ENCODE measurements around the gene IGF2BP2.

IGF2BP2 gene

DNA sequence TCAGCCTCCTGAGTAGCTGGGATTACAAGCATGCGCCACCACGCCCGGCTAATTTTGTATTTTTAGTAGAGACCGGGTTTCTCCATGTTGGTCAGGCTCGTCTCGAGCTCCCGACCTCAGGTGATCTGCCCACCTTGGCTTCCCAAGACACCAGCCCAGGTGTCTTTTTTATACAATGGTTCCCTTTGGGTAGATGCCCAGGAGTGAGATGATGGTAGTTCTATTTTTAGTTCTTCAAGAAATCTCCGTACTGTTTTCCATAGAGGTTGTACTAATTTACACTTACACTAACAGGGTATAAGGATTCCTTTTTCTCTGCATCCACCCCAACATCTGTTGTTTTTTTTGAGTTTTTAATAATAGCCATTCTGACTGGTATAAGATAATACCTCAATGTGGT lies 94.3 kb downstream of the IGF2BP2 start:
- no peak for DNase-seq

- DNase-seq = no peak
These were observed 95.3 kb downstream of the IGF2BP2 start for GRCh38 chr3:185729337-185730055.

DNA sequence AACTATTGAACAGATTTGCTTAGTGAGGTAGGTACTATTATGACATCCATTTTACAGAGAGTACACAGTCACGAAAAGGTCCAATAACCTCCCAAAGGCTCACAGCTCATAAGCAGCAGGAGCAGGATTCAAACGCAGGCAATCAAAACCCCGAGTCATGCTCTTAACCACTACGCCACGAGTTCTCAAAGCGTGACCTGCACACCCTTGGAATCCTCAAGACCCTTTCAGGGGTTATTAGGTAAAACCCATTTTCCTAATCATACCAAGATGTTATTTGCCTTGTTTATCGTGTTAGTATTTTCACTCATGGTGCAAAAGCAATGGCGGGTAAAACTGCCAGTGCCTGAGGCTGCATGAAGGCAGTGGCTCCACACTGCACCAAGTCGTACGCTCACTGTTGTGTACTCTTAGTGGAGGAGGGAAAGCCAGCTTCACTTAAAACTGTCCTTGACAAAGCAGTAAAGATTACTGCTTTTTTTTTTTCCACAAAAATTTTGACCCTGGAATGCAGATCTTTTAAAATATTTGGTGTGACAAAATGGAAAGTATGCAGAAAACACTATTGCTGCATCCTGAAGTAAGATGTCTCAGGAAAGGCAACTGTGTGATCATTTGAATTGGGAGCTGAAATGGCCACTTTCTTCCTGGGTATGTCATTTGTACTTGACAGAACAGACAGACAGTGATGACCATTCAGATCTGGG lies 96.1 kb downstream of the IGF2BP2 start:
- no peak for DNase-seq

DNA sequence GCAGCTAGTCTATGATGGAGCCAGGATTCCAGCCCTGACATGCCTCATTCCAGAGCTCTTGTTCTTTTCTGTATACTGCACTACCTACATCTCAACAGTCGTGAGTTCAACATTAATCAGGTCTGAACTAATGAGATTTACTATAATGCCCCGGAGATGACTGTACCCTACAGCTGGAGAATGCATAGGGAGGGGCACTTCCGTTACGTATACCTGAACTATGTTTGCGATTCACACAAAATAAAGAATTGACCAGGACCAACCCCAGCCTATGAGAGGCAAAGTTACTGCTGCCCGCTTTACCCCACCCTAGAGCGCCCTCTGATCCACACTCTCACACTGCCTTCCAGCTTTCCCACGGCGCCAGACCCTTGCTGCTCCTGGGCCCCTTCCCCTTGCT lies 97.0 kb downstream of the IGF2BP2 start:
- DNase-seq = no peak

DNA sequence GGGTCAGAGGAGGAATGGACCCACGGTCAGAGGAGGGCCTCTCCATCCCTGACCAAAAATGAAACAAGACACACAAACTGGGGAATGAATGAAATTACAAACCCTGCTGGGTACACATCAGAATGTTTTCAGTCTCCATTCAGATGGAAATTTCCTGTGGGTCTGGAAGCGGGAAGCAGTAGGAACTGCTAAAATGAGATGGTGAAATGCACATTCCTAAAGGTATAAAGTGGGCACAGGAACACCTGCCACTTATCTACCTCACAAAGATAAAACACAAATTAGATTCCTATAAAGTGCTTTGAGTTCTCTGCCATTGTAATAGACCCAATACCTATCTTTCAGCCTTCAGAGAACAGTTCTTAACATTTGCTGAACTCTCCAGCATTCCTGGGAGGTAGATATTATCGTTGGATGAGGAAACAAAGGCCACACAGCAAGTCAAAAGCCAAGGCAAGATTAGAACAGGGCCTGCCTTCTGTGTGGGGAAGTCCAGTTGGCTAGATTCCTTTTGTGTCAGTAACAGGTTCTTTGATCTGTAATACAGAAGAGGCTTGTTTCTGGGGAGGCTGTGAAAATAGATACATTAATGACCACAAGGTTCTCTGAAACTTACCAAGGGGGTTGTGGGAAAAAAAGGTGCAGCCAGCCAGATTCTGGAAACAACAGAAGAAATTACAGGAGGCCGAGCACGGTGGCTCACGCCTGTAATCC lies 98.4 kb downstream of the IGF2BP2 start:
- no peak for DNase-seq

- no peak for DNase-seq
These were observed 100.1 kb downstream of the IGF2BP2 start for GRCh38 chr3:185724761-185725160.

DNA sequence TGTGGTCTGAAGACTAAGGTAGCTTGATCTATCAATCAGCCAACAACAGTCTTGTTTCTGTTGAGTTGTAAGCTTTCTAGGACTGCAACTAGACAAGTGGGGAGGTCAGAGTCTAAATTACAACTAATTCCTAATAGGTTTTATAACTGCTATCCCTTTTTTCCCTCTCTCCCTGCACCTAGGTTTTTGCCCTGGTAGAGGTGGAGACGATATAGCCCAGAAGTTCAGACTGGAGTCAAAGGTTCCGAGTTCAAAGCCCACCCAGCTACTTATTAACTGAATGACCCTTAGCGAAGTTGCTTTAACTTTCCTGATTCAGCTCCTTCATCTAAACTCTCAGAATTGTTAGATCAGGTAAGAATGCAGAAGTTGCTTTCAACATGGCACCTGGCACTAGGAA lies 100.6 kb downstream of the IGF2BP2 start:
- DNase-seq = no peak

DNA sequence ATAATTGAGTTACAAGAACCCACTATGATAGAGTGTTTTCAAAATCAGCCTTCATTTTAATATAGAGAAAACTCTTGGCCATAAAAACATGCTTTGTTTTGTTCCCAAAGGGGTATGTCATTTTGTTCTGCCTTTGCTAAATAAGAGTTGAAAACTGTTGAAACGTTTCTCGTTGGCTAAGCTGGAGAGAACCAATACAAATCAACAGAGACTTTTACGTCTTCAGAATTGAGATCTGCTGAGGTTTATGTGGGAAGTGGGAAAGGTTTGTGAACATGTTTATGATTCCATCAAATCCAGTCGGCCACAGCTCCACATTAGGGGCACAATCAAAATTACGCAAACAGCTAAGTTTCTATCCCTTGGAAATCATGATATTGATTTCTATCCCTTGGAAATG lies 102.0 kb downstream of the IGF2BP2 start:
- no peak for DNase-seq

GRCh38 chr3:185721970-185722369 lies 102.9 kb downstream of the IGF2BP2 start:
- no peak for DNase-seq

DNA sequence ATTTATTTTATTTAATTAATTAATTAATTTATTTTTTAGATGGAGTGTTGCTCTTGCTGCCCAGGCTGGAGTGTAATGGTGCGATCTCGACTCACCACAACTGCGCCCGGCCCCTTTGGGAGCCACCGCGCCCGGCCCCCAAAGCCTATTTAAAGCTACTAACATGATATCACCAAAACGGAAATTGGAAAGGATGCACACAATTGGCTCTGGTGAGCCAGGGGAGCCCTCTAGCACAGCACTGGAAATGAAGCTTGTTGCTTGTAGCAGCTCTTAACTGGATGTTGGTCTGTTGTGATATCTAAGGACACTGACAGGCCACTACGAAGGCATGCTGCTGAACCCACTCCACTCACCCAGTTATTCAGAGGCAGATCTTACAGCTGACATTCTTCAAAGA lies 104.5 kb downstream of the IGF2BP2 start:
- no peak for DNase-seq

GRCh38 chr3:185718736-185719593 lies 105.9 kb downstream of the IGF2BP2 start:
- DNase-seq = no peak

DNA sequence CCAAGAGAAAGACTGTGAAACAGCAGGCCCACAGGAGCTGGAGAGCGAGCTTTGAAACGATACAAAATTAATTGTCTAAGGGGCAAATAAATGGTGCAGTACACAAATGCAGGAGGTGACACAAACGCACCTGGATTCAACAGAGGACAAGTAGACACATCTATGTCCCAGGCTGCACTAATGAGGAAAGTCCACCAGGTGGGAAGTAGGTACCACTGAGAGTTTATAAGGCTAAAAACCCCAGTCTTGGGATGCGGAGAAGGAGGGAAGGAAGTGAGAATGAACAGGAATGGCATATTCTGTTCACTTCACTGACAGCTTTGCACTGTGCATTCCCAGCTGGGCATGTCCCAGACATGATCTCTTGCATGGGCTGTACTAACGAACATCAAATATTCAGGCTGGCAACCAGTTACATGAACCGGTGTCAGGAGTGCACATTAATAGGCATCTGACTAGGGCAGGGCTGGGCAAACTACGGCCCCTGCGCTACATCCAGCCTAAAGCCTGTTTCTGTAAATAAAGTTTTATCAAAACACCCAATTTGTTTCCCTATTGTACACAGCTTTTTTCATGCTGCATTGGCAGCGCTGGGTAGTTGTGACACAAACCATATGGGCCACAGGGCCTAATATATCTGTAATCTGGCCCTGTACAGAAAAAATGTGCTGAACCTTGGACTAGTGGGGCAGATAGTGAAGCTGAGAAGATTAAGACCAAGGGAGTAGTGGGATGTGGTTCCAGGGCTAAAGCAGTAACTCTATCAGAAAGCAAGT lies 107.0 kb downstream of the IGF2BP2 start:
- DNase-seq = no peak

- DNase-seq = no peak
These were observed 107.7 kb downstream of the IGF2BP2 start for GRCh38 chr3:185717121-185717520.

- DNase-seq = no peak
These were observed 108.3 kb downstream of the IGF2BP2 start for GRCh38 chr3:185716436-185717108.

- DNase-seq = no peak
These were observed 109.8 kb downstream of the IGF2BP2 start for GRCh38 chr3:185715091-185715490.

GRCh38 chr3:185714085-185714484 lies 110.8 kb downstream of the IGF2BP2 start:
- DNase-seq = no peak

GRCh38 chr3:185713015-185713414 lies 111.8 kb downstream of the IGF2BP2 start:
- no peak for DNase-seq

DNA sequence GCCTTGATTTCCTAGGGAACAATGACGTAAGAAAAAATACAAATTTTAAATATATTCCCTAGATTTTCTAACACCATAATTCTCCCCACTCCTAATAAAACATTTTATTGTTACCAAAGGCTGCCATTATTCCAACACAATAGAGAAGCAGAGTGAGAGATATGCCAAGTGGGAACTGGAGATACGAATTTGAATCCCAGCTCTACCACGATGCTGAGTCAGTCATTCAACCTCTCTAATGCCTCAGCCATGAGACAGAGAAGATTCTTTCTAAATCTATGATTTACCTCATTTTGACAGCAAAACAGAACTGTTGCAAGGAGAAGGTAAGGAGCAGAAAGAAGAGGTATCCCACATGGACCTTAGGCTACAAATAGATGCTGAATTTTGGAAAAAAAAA lies 112.5 kb downstream of the IGF2BP2 start:
- DNase-seq = no peak

- no peak for DNase-seq
These were observed 113.5 kb downstream of the IGF2BP2 start for GRCh38 chr3:185711255-185711870.

DNA sequence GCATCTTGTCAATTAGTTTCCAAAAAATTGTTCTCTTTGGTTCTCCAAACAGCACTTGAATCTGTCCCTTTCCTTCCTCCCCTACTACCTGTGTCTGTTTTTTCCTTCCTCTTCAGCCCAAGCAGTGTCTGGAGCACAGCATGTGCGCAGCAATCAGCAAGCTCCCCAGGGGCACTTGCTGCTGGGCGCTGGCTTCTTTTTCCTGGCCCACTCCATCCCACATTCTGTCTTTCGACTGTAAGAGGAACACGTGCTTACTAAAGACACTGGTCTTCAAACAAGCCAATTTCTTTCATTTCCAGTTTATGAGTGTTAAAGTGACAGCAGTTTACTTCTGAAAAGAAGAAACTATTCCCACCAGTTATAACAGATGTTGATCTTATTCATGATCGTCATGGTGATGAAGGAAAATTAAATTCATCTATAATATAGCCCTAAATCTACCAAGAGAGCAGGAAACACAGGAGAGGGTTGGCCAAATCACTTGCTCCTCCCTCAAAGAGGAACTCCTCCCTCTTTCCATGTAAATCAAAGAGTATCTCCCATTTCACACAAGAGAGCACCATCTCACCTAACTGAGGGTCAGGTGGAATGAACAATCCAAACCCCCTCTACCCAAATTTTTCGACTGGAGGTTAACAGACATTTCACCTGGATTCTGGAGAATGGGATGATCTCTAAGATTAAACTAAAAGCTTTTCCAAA lies 115.4 kb downstream of the IGF2BP2 start:
- no peak for DNase-seq

- no peak for DNase-seq
These were observed 116.5 kb downstream of the IGF2BP2 start for GRCh38 chr3:185708392-185708791.

All from stimulated activated CD4-positive, alpha-beta T cell treated with anti-CD3 and anti-CD28 coated beads, Interleukin-1b, Interleukin-23, amount 100 ng/mL, for 48 hours (primary cell).